Bronchial epithelial cell (primary cell): ENCODE data around the gene FBXL14. TPM values are rescaled to one million over a fixed set of nuclear protein-coding genes. Genes with fewer than 3 reads are reported as not detected.

Source experiments
- DNase-seq: peaks from one replicate; pipeline ENCODE4 v3.0.0-alpha.2; 2010; ENCODE audit warnings: low read depth
- FAIRE-seq: peaks from 2 replicates; lab custom pipeline; 2011; peaks lifted over from hg19 to GRCh38; lab: Jason Lieb, UNC
- H3K27me3 ChIP-seq: 2 replicates; pipeline ENCODE4 v1.5.1; 2011; ENCODE audit warnings: low read length; ENCODE audit not compliant: control insufficient read depth, insufficient read depth
- H3K36me3 ChIP-seq: 2 replicates; pipeline ENCODE4 v1.5.1; 2011; ENCODE audit warnings: low read length; ENCODE audit not compliant: control insufficient read depth, insufficient read depth
- H3K4me3 ChIP-seq: 2 replicates; pipeline ENCODE4 v1.5.1; 2011; ENCODE audit warnings: mild to moderate bottlenecking, low read depth, low read length, control low read depth
- total RNA-seq: library from RNA; depleted of rRNA; stranded (reverse); fragments of >200 nt; gene quantifications from 2 replicates; pipeline ENCODE4 v1.2.1, GENCODE V29; 2014
- TF ChIP-seq, protein P1 (sequence below): IDR thresholded peaks from 2 replicates; pipeline ENCODE4 v1.5.1; 2011; ENCODE audit warnings: mild to moderate bottlenecking, moderate library complexity, low read length, control low read depth, inconsistent platforms; ENCODE audit not compliant: insufficient read depth, severe bottlenecking

FBXL14 gene
- total RNA-seq, 1 donor from 2014 or later, result 9.7 TPM

DNA sequence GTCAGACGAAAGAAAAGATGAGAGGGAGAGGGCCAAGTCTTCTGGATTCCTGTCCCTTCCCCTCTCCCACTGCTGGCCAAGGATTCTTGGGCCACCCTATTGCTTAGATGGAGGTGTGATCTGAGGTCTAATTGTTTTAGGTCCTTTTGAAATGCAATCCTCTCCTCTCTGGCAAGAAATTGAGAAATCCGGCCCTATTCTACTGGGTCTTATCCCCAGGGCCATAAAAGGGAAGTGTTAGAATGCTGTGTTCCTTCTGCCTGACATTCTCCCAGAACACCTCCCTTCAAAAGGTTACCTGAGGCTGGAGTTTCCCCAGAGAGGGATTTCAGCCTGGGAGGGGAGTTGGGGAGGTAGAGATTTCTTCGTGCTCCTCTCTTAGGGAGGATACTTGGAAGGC lies 39.1 kb upstream of the FBXL14 start:
- no peak for DNase-seq
- H3K27me3 ChIP-seq, result peaks cover 22% of the 10 kb centered on the region
- TF ChIP-seq, protein P1, sequence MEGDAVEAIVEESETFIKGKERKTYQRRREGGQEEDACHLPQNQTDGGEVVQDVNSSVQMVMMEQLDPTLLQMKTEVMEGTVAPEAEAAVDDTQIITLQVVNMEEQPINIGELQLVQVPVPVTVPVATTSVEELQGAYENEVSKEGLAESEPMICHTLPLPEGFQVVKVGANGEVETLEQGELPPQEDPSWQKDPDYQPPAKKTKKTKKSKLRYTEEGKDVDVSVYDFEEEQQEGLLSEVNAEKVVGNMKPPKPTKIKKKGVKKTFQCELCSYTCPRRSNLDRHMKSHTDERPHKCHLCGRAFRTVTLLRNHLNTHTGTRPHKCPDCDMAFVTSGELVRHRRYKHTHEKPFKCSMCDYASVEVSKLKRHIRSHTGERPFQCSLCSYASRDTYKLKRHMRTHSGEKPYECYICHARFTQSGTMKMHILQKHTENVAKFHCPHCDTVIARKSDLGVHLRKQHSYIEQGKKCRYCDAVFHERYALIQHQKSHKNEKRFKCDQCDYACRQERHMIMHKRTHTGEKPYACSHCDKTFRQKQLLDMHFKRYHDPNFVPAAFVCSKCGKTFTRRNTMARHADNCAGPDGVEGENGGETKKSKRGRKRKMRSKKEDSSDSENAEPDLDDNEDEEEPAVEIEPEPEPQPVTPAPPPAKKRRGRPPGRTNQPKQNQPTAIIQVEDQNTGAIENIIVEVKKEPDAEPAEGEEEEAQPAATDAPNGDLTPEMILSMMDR, result no peak
- H3K4me3 ChIP-seq, result no peak overlapping the region
- peak; percentile 13 for FAIRE-seq
- no peaks in the 10 kb centered on the region for H3K36me3 ChIP-seq

DNA sequence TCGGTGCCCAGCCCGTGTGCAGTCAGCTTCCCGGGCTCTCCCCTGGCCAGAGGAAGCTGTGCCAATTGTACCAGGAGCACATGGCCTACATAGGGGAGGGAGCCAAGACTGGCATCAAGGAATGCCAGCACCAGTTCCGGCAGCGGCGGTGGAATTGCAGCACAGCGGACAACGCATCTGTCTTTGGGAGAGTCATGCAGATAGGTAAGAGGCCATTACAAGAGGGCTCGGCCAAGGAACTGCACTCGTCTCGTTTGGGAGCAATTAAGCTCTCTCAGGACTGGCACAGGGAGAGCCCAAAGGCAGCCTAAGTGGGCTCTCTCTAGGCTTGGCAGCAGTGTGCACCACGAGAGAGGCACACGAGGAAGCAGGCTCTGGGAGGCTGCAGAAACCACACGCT lies 38.3 kb upstream of the FBXL14 start:
- Histone ChIP-seq H3K27me3 (peaks cover 22% of the 10 kb centered on the region), H3K36me3 (no peaks in the 10 kb centered on the region), H3K4me3 (no peak overlapping the region)
- no peak for FAIRE-seq
- TF ChIP-seq, protein P1, result no peak
- no peak for DNase-seq

- DNase-seq (no peak), FAIRE-seq (no peak)
- H3K36me3 ChIP-seq, result no peaks in the 10 kb centered on the region
- TF ChIP-seq, protein P1, result no peak
- peaks cover 22% of the 10 kb centered on the region for H3K27me3 ChIP-seq
- no peak overlapping the region for H3K4me3 ChIP-seq
Observed at GRCh38 chr12:1630827-1631591, 36.6 kb upstream of the FBXL14 start.

DNA sequence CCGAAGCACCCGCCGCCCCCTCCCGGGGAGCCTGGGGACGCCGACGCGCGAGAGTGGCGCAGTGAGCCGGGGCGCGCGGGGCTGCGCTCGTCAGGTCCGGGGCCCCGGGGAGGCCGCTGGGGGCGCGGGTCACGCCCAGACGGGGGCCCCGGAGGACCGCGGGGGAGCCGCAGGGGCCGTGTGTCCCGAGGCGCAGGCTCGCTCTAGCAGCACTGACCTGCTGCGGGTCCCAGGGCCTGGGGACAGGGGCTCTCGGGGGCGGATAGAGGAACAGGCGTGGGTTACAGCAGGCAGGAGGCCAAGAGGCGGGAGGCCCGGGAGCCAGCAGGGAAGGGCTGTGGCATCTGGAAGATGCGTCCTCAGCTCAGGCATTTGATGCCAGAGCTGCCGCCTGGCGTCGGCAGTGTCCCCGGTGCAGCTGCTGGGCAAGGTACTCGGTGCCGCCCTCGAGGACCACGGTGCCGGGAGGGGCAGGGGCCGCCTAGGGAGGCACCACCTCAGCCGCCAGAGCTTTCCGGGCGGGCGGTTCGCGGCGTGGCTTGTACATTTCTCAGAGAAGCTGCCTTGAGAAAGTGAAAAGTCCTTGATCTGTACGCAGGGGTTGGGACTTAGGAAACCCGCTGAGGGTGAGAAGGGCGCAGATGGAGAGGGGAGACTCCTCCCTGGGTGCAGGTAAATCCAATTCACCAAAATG lies 35.9 kb upstream of the FBXL14 start:
- no peaks in the 10 kb centered on the region for H3K36me3 ChIP-seq
- no peak for FAIRE-seq

GRCh38 chr12:1629338-1630132 lies 35.2 kb upstream of the FBXL14 start:
- TF ChIP-seq, protein P1, result peak; percentile 17
- H3K27me3 ChIP-seq, result peaks cover 20% of the 10 kb centered on the region
- FAIRE-seq, result no peak
- H3K36me3 ChIP-seq, result no peaks in the 10 kb centered on the region
- DNase-seq, result no peak
- H3K4me3 ChIP-seq, result peak overlapping the region; percentile 36

More for the DNA sequence above, 35.9 kb upstream of the FBXL14 start:
- TF ChIP-seq, protein P1, result peak; percentile 56
- DNase-seq, result no peak
- Histone ChIP-seq H3K27me3 (peaks cover 20% of the 10 kb centered on the region), H3K4me3 (peak overlapping the region; percentile 36)
